Astrocyte (in vitro differentiated cells and primary cell): ENCODE data around the gene ITGB3BP.

Experiments
- CTCF ChIP-seq: IDR thresholded peaks from 2 replicates; pipeline ENCODE4 v1.5.1; 2011; ENCODE audit warnings: low read depth, mild to moderate bottlenecking, inconsistent platforms, low read length, moderate library complexity; ENCODE audit not compliant: insufficient read depth
- EZH2 ChIP-seq: IDR thresholded peaks from 2 replicates; pipeline ENCODE4 v1.6.1; 2012; ENCODE audit warnings: mild to moderate bottlenecking, low read length, inconsistent platforms; ENCODE audit not compliant: insufficient read depth

GRCh38 chr1:63532727-63533126 lies 9.7 kb upstream of the ITGB3BP start:
- TF ChIP-seq CTCF = no peak
- TF ChIP-seq EZH2 = no peak
